Stomach (tissue), 4 donors: ENCODE data around the gene KPNA2.
"Not testable (repeated sequence)": the region's sequence is repeated elsewhere in the genome, so short reads cannot be mapped to it uniquely, and the experiment has no call there.

Experiments used
- EP300 ChIP-seq: sonication (generic); formaldehyde crosslinking; IDR thresholded peaks from one replicate; pipeline ENCODE4 v1.6.1; 2017; ENCODE audit warnings: antibody characterized with exemption
- POLR2A ChIP-seq, 4 donors: fragments of 450-650 bp; IDR thresholded peaks; one replicate each; pipeline ENCODE4 v1.6.1; 2016; ENCODE audit warnings: antibody characterized with exemption in 4 of 4, control low read depth in 2 of 4, mild to moderate bottlenecking in 1 of 4, moderate library complexity in 1 of 4

GRCh38 chr17:68020791-68021190, 14.7 kb upstream of the KPNA2 start:
- TF ChIP-seq POLR2A (IDR thresholded peaks at IDR 0.05); EP300: not testable (repeated sequence)
